Endothelial cell of umbilical vein (primary cell): ENCODE data around the gene MT1H. TPM values are rescaled to one million over a fixed set of nuclear protein-coding genes. Genes with fewer than 3 reads are reported as not detected.

ENCODE experiments used
- BruUV-seq: library from RNA; stranded (reverse); fragments of 400-500 nt; replicated peaks from 2 replicates; lab custom pipeline; 2021; lab: Mats Ljungman, UMichigan
- CTCF ChIA-PET: fragments of 300-600, 350-600 bp; sonication (Branson Sonifier 250); formaldehyde crosslinking; loops from one replicate; lab custom pipeline; 2021; ENCODE audit warnings: antibody characterized with exemption, inconsistent platforms; lab: Charles Lee
- POLR2A ChIA-PET: fragments of 300-600, 350-600 bp; sonication (Branson Sonifier 250); formaldehyde crosslinking; loops from one replicate; lab custom pipeline; 2021; ENCODE audit warnings: antibody characterized with exemption, inconsistent platforms; lab: Charles Lee
- DNase-seq: peaks from one replicate; pipeline ENCODE4 v3.0.0-alpha.2; 2011; ENCODE audit warnings: low read depth, low spot score
- FAIRE-seq: peaks from 2 replicates; lab custom pipeline; 2011; peaks lifted over from hg19 to GRCh38; lab: Jason Lieb, UNC
- H2AFZ ChIP-seq: 2 replicates; pipeline ENCODE4 v1.6.0; 2012; ENCODE audit warnings: low read depth, low read length, control low read depth, inconsistent platforms
- H3K27ac ChIP-seq: 2 replicates; pipeline ENCODE4 v1.5.1; 2011; ENCODE audit warnings: low read depth, mild to moderate bottlenecking, control low read depth, low read length, moderate library complexity; ENCODE audit not compliant: insufficient read depth
- H3K27me3 ChIP-seq, 2 experiments: 2 replicates each; pipeline versions ENCODE4 v1.6.0 to v1.6.1; 2011; ENCODE audit warnings: low read length in 2 of 2, mixed read lengths in 1 of 2; ENCODE audit not compliant: control insufficient read depth in 2 of 2, insufficient read depth in 2 of 2
- H3K36me3 ChIP-seq, 2 experiments: 2 replicates in 1 of 2; 3 replicates in 1 of 2; pipeline ENCODE4 v1.5.1; 2011; ENCODE audit warnings: low read length in 2 of 2, mild to moderate bottlenecking in 1 of 2, moderate library complexity in 1 of 2; ENCODE audit not compliant: control insufficient read depth in 2 of 2, insufficient read depth in 2 of 2; ENCODE audit errors: extremely low read depth in 1 of 2
- H3K4me1 ChIP-seq: 3 replicates; pipeline ENCODE4 v1.5.1; 2011; ENCODE audit warnings: mild to moderate bottlenecking, low read length; ENCODE audit not compliant: control insufficient read depth, insufficient read depth; ENCODE audit errors: extremely low read depth
- H3K4me2 ChIP-seq: 2 replicates; pipeline ENCODE4 v1.6.1; 2011; ENCODE audit warnings: low read length, control low read depth, mixed read lengths; ENCODE audit not compliant: insufficient read depth
- H3K4me3 ChIP-seq, 3 experiments: fragments of 200-600 bp in 1 of 3; sonication (generic), shearing (Covaris generic) in 1 of 3; replicated peaks in 1 of 3; 2 replicates each; pipeline ENCODE4 v1.5.1; 2011 to 2016; ENCODE audit warnings: control low read depth in 3 of 3, low read length in 3 of 3, mild to moderate bottlenecking in 2 of 3, inconsistent platforms in 1 of 3, low read depth in 1 of 3, moderate library complexity in 1 of 3; ENCODE audit not compliant: insufficient read depth in 1 of 3
- H3K79me2 ChIP-seq: 2 replicates; pipeline ENCODE4 v1.6.0; 2012; ENCODE audit warnings: low read length, inconsistent platforms; ENCODE audit not compliant: control insufficient read depth, insufficient read depth
- H3K9ac ChIP-seq: replicated peaks from 2 replicates; pipeline ENCODE3; 2011; ENCODE audit warnings: low read length, control low read depth; ENCODE audit not compliant: insufficient read depth; ENCODE audit errors: extremely low read depth
- H3K9me1 ChIP-seq: replicated peaks from 3 replicates; pipeline ENCODE4 v1.6.0; 2011; ENCODE audit warnings: mild to moderate bottlenecking, low read length; ENCODE audit not compliant: control insufficient read depth, insufficient read depth; ENCODE audit errors: extremely low read depth
- H3K9me3 ChIP-seq: replicated peaks from 2 replicates; pipeline ENCODE4 v1.5.1; 2012; ENCODE audit warnings: low read length, inconsistent platforms; ENCODE audit not compliant: control insufficient read depth, insufficient read depth
- H4K20me1 ChIP-seq: replicated peaks from 2 replicates; pipeline ENCODE3; 2011; ENCODE audit warnings: mild to moderate bottlenecking, low read length; ENCODE audit not compliant: control insufficient read depth, insufficient read depth; ENCODE audit errors: extremely low read depth
- EZH2 ChIP-seq: IDR thresholded peaks from 2 replicates; pipeline ENCODE4 v1.6.1; 2012; ENCODE audit warnings: borderline replicate concordance, low read depth, mild to moderate bottlenecking, moderate library complexity, low read length, inconsistent platforms; ENCODE audit not compliant: severe bottlenecking
- FOS ChIP-seq: IDR thresholded peaks from 2 replicates; pipeline ENCODE4 v1.6.1; 2011; ENCODE audit warnings: mild to moderate bottlenecking, low read length, moderate library complexity, borderline replicate concordance; ENCODE audit not compliant: insufficient read depth
- GATA2 ChIP-seq: IDR thresholded peaks from 2 replicates; pipeline ENCODE4 v1.7.0; 2011; ENCODE audit warnings: low read depth, mild to moderate bottlenecking, moderate library complexity, mixed read lengths, low read length; ENCODE audit not compliant: insufficient read length, insufficient read depth
- JUN ChIP-seq: IDR thresholded peaks from 2 replicates; pipeline ENCODE4 v1.6.1; 2011; ENCODE audit warnings: borderline replicate concordance, low read depth; ENCODE audit not compliant: insufficient read length, insufficient read depth
- MAX ChIP-seq: IDR thresholded peaks from 2 replicates; pipeline ENCODE4 v1.6.1; 2011; ENCODE audit not compliant: insufficient read depth, insufficient read length
- MYC ChIP-seq: IDR thresholded peaks from one replicate; pipeline ENCODE4 v1.6.1; 2011; ENCODE audit warnings: mild to moderate bottlenecking, low read depth, low read length
- dilution Hi-C: fragments of 300-500 bp; cut with MboI; formaldehyde crosslinking; loops from one replicate; pipeline ENCODE4 v1.15.0; 2019; ENCODE audit warnings: low sequenced_read_pairs; ENCODE audit not compliant: extremely low pct_ligation_motif_present
- intact Hi-C: fragments of 100-400 bp; cut with micrococcal nuclease; formaldehyde crosslinking; loops from one replicate; pipeline ENCODE4 v1.10.0; 2022
- polyA plus RNA-seq, 4 experiments: library from polyadenylated mRNA; depleted of rRNA in 3 of 4; stranded (reverse) in 3 of 4; unstranded in 1 of 4; fragments of >200 nt; gene quantifications; 2 replicates each; pipeline versions ENCODE4 v1.2.1 to v1.2.3, GENCODE V29; 2011 to 2012; ENCODE audit warnings: missing spikeins in 1 of 4
- total RNA-seq: library from RNA; stranded (reverse); gene quantifications from 2 replicates; pipeline ENCODE4 v1.2.3, GENCODE V29; 2021

MT1H gene
- total and polyA plus RNA-seq, 2 donors (not counting 3 experiments of a cell fraction or from before 2014, with no cell fraction given), result not detected

GRCh38 chr16:56645311-56645710 is 24.3 kb upstream of the MT1H start:
- ChIA-PET POLR2A (no interaction called here), CTCF (interaction anchor here (1.2 to 1.4 kb wide), 2 partner anchors 12 to 15 kb away, joined by 3 to 6 read pairs; partner anchors contain the start of gene MT1F)
- no peak overlapping the region for H3K27ac ChIP-seq
- no peak for FAIRE-seq
- no peak overlapping the region for H3K9ac ChIP-seq
- H3K79me2 ChIP-seq, result no peaks in the 10 kb centered on the region
- H4K20me1 ChIP-seq, result no peaks in the 10 kb centered on the region
- H3K27me3 ChIP-seq, result peaks cover 44 to 68% of the 10 kb centered on the region in 2 experiments
- no peak overlapping the region for H2AFZ ChIP-seq
- BruUV-seq, result no TSS peak
- no peak for DNase-seq
- no peaks in the 10 kb centered on the region for H3K9me1 ChIP-seq
- H3K9me3 ChIP-seq, result no peaks in the 10 kb centered on the region
- dilution Hi-C loops (no loop called here), intact Hi-C loops (no loop called here)
- no peak overlapping the region for H3K4me2 ChIP-seq
- no peaks in the 10 kb centered on the region for H3K36me3 ChIP-seq
- no peak for TF ChIP-seq JUN
- no peak for TF ChIP-seq MYC
- TF ChIP-seq EZH2, result peak; percentile 34
- no peak overlapping the region for H3K4me3 ChIP-seq
- H3K4me1 ChIP-seq, result peaks cover 8% of the 10 kb centered on the region

DNA sequence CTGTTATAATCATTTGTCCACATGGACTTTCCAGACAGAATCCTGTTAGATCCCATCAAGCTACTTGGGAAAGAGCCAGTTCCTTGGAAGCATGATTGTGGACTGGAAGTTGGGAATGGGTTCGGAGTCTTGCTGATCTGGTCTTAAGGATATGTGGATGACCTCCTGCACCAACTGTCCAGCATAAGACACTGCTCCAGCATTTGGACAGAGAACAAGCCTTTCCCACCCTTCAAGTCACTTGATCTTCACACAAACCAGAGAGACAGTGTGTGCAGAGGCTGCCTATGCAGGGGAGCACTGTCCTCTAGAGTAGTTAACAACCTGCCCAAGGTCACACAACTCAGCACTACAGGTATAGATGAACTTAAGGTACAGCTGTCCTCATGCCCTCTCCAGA is 23.8 kb upstream of the MT1H start:
- Histone ChIP-seq H3K4me3 (no peak overlapping the region), H3K79me2 (no peaks in the 10 kb centered on the region), H3K4me1 (peaks cover 8% of the 10 kb centered on the region), H3K27me3 (peaks cover 44 to 69% of the 10 kb centered on the region in 2 experiments), H3K36me3 (no peaks in the 10 kb centered on the region), H3K27ac (no peak overlapping the region), H3K9me3 (no peaks in the 10 kb centered on the region), H2AFZ (no peak overlapping the region), H4K20me1 (no peaks in the 10 kb centered on the region), H3K4me2 (no peak overlapping the region), H3K9ac (no peak overlapping the region), H3K9me1 (no peaks in the 10 kb centered on the region)
- dilution Hi-C loops (no loop called here), intact Hi-C loops (no loop called here)
- no TSS peak for BruUV-seq
- TF ChIP-seq MAX (no peak), FOS (no peak), GATA2 (no peak), JUN (no peak), MYC (no peak)
- POLR2A ChIA-PET, result no interaction called here
- no peak for DNase-seq
- CTCF ChIA-PET, result interaction anchor here (0.6 to 1.4 kb wide), 3 partner anchors 11 to 144 kb away, joined by 3 to 6 read pairs (median 3); partner anchors contain the start of gene MT1F
- no peak for FAIRE-seq
